PC-9 (cell line): ENCODE results near the gene NR4A3. TPM values are rescaled to one million over a fixed set of nuclear protein-coding genes. Genes with fewer than 3 reads are reported as not detected.
A peak's percentile ranks its signal among the peaks of the same experiment; 100 is the strongest.

Source experiments
- BruUV-seq: library from RNA; stranded (reverse); fragments of 400-500 nt; replicated peaks from 2 replicates; lab custom pipeline; 2021; lab: Mats Ljungman, UMichigan
- CTCF ChIA-PET: fragments of 300-600 bp; sonication (Branson Sonifier 250); formaldehyde crosslinking; loops from one replicate; lab custom pipeline; 2022; ENCODE audit warnings: antibody characterized with exemption; lab: Charles Lee
- POLR2A ChIA-PET: fragments of 300-600 bp; sonication (Branson Sonifier 250); formaldehyde crosslinking; loops from one replicate; lab custom pipeline; 2022; ENCODE audit warnings: antibody characterized with exemption; ENCODE audit not compliant: unreplicated experiment; lab: Charles Lee
- DNase-seq, 2 experiments: peaks; one replicate each; pipeline versions ENCODE4 v3.0.0 to v3.0.0-alpha.2; 2015 to 2022; ENCODE audit warnings: mixed read lengths in 1 of 2
- H2AFZ ChIP-seq: fragments of 200-600 bp; sonication (generic); 2 replicates; pipeline ENCODE4 v1.8.1; 2017; ENCODE audit warnings: antibody characterized with exemption
- H3F3A ChIP-seq: fragments of 200-600 bp; sonication (generic); 2 replicates; pipeline ENCODE4 v1.8.1; 2017; ENCODE audit warnings: antibody characterized with exemption, mild to moderate bottlenecking, low read depth; ENCODE audit not compliant: insufficient read depth
- H3K27ac ChIP-seq: fragments of 200-600 bp; sonication (generic); 2 replicates; pipeline ENCODE4 v1.6.1; 2016; ENCODE audit warnings: mixed run types
- H3K27me3 ChIP-seq: fragments of 200-600 bp; sonication (generic); 2 replicates; pipeline ENCODE4 v1.6.1; 2016; ENCODE audit warnings: low read depth, mixed run types; ENCODE audit not compliant: insufficient read depth
- H3K36me3 ChIP-seq: fragments of 200-600 bp; sonication (generic); 2 replicates; pipeline ENCODE4 v1.6.1; 2016; ENCODE audit warnings: low read depth, mixed run types
- H3K4me1 ChIP-seq: fragments of 200-600 bp; sonication (generic); replicated peaks from 2 replicates; pipeline ENCODE4 v1.6.1; 2016; ENCODE audit warnings: mixed run types; ENCODE audit not compliant: insufficient read depth
- H3K4me2 ChIP-seq: fragments of 200-600 bp; sonication (generic); 2 replicates; pipeline ENCODE4 v1.6.1; 2017; ENCODE audit warnings: mixed run types
- H3K4me3 ChIP-seq: fragments of 200-600 bp; sonication (generic); 2 replicates; pipeline ENCODE4 v1.6.1; 2016; ENCODE audit warnings: mixed run types
- H3K79me2 ChIP-seq: fragments of 200-600 bp; sonication (generic); 2 replicates; pipeline ENCODE4 v1.6.1; 2017; ENCODE audit warnings: low read depth, mixed run types
- H3K9me2 ChIP-seq: fragments of 200-600 bp; sonication (generic); 2 replicates; pipeline ENCODE4 v1.8.1; 2017; ENCODE audit warnings: mild to moderate bottlenecking; ENCODE audit not compliant: insufficient read depth
- H3K9me3 ChIP-seq: fragments of 200-600 bp; sonication (generic); 2 replicates; pipeline ENCODE4 v1.8.1; 2016; ENCODE audit warnings: low read depth; ENCODE audit not compliant: insufficient read depth
- H4K20me1 ChIP-seq: fragments of 200-600 bp; sonication (generic); 2 replicates; pipeline ENCODE4 v1.8.1; 2017; ENCODE audit not compliant: insufficient read depth
- CTCF ChIP-seq: fragments of 200-600 bp; sonication (generic); conservative IDR thresholded peaks from 2 replicates; pipeline ENCODE4 v1.6.1; 2017; ENCODE audit warnings: mixed run types, antibody characterized with exemption, mild to moderate bottlenecking, moderate library complexity
- EZH2 ChIP-seq: fragments of 200-600 bp; sonication (generic); IDR thresholded peaks from 2 replicates; pipeline ENCODE4 v1.8.0; 2017; ENCODE audit warnings: antibody characterized with exemption, low read depth
- intact Hi-C: fragments of 100-400 bp; cut with micrococcal nuclease; formaldehyde crosslinking; loops from one replicate; pipeline ENCODE4 v1.10.0; 2022; ENCODE audit not compliant: unreplicated experiment
- total RNA-seq: library from RNA; stranded (reverse); gene quantifications from 2 replicates; pipeline ENCODE4 v1.2.3, GENCODE V29; 2021

The NR4A3 gene
- total RNA-seq, 1 experiment from 2014 or later = not detected

DNA sequence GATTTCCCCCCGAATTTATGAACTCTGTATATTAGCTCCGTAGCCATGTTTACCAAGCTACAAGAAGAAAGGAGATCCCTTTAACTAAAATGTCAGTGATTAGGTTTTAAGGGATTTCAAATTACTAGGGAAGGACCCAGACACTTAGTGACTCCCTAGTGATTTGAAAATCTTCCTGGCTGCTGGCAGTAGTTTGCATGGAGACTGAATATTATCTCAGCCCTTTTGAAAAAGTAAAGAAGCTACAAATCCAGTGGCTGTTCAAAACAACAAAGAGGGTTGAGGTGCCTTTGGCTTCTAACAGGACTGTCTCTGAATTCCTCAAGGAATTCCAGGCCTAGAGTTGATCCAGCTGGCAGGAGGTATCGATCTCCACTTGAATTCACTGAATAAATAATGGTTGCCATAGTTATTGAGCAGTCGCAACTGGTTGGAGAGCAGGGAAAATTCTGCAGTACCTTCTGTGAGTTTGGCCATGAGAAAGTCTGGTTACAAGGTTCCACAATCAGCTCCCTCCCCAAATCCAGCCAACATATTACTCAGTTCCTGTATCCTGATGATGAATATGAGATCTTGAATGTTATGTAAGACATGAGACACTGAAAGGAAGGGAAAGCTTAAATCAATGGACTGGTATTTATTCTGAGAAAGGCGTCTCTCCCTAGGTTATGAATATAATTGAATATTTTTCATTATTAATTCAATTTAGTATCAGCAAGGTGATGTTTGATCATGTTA is 37.7 kb downstream of the NR4A3 start:
- Histone ChIP-seq H3K27me3 (no peaks in the 10 kb centered on the region), H3K4me3 (no peak overlapping the region), H3K36me3 (no peaks in the 10 kb centered on the region), H3F3A (no peaks in the 10 kb centered on the region), H2AFZ (peak overlapping the region; percentile 39; the same call in 1 of the 2 replicates), H3K4me2 (no peak overlapping the region), H3K27ac (no peak overlapping the region), H3K9me3 (no peaks in the 10 kb centered on the region), H3K9me2 (peaks cover 3% of the 10 kb centered on the region; the same call in 1 of the 2 replicates), H3K79me2 (no peaks in the 10 kb centered on the region), H4K20me1 (no peaks in the 10 kb centered on the region), H3K4me1 (no peaks in the 10 kb centered on the region)
- intact Hi-C loops = no loop called here
- DNase-seq = no peak
- CTCF ChIA-PET = no interaction called here
- POLR2A ChIA-PET = no interaction called here
- no TSS peak for BruUV-seq
- TF ChIP-seq EZH2 (no peak), CTCF (no peak)

- Histone ChIP-seq H3K27ac (no peak overlapping the region), H3F3A (no peaks in the 10 kb centered on the region), H2AFZ (no peak overlapping the region), H3K4me3 (no peak overlapping the region), H3K27me3 (no peaks in the 10 kb centered on the region), H3K36me3 (no peaks in the 10 kb centered on the region), H3K4me1 (no peaks in the 10 kb centered on the region), H4K20me1 (no peaks in the 10 kb centered on the region), H3K4me2 (no peak overlapping the region), H3K9me3 (no peaks in the 10 kb centered on the region), H3K9me2 (peaks cover 3% of the 10 kb centered on the region; the same call in 1 of the 2 replicates), H3K79me2 (no peaks in the 10 kb centered on the region)
- CTCF ChIA-PET = no interaction called here
- POLR2A ChIA-PET = no interaction called here
- intact Hi-C loops = loop anchor here (10.0 kb wide), 1 partner anchor 855 kb away; no protein-coding TSS in a partner anchor
- TF ChIP-seq EZH2 = no peak
- no peak for TF ChIP-seq CTCF
- no peak for DNase-seq
- no TSS peak for BruUV-seq
Measured at GRCh38 chr9:99860266-99860665, 38.6 kb downstream of the NR4A3 start.

- H3K27ac ChIP-seq = no peak overlapping the region
- ChIA-PET POLR2A (no interaction called here), CTCF (no interaction called here)
- no TSS peak for BruUV-seq
- no peaks in the 10 kb centered on the region for H4K20me1 ChIP-seq
- H3K4me1 ChIP-seq = peaks cover 11% of the 10 kb centered on the region
- H3K4me2 ChIP-seq = no peak overlapping the region
- TF ChIP-seq EZH2 (no peak), CTCF (no peak)
- H3K79me2 ChIP-seq = no peaks in the 10 kb centered on the region
- H3K27me3 ChIP-seq = no peaks in the 10 kb centered on the region
- H3K36me3 ChIP-seq = no peaks in the 10 kb centered on the region
- no peak overlapping the region for H2AFZ ChIP-seq
- H3K4me3 ChIP-seq = no peak overlapping the region
- no peaks in the 10 kb centered on the region for H3K9me2 ChIP-seq
- no peaks in the 10 kb centered on the region for H3F3A ChIP-seq
- intact Hi-C loops = loop anchor here (10.0 kb wide), 1 partner anchor 859 kb away; no protein-coding TSS in a partner anchor
- H3K9me3 ChIP-seq = no peaks in the 10 kb centered on the region
- DNase-seq = no peak
Measured at GRCh38 chr9:99863955-99864354, 42.3 kb downstream of the NR4A3 start.
